Breast epithelium (tissue), 4 donors: ENCODE data around the gene REXO1. TPM values are rescaled to one million over a fixed set of nuclear protein-coding genes. Genes with fewer than 3 reads are reported as not detected.
A peak's percentile ranks its signal among the peaks of the same experiment; 100 is the strongest.
"Not testable (repeated sequence)": the region's sequence is repeated elsewhere in the genome, so short reads cannot be mapped to it uniquely, and the experiment has no call there.

Experiments
- DNase-seq, 2 donors: peaks; one replicate each; pipeline ENCODE4 v3.0.0-alpha.2; 2019; ENCODE audit warnings: low spot score in 2 of 2
- H3K27ac ChIP-seq, 2 donors: fragments of 200-600 bp; sonication (generic) in 1 of 2; one replicate each; pipeline ENCODE4 v1.5.1; 2016 to 2019; ENCODE audit warnings: mild to moderate bottlenecking in 1 of 2
- H3K27me3 ChIP-seq, 2 donors: fragments of 200-600 bp; sonication (generic) in 1 of 2; one replicate each; pipeline versions ENCODE4 v1.5.1 to v1.6.0; 2017 to 2019; ENCODE audit warnings: control low read depth in 1 of 2, mild to moderate bottlenecking in 1 of 2
- H3K36me3 ChIP-seq: fragments of 200-600 bp; one replicate; pipeline ENCODE4 v1.5.1; 2019
- H3K4me1 ChIP-seq, 2 donors: fragments of 200-600 bp; sonication (generic); one replicate each; pipeline ENCODE4 v1.5.1; 2016 to 2019; ENCODE audit warnings: control low read depth in 1 of 2
- H3K4me3 ChIP-seq, 3 donors: fragments of 200-600 bp; sonication (generic); 1 replicate in 2 of 3; 2 replicates in 1 of 3; pipeline ENCODE4 v1.5.1; 2016 to 2019; ENCODE audit warnings: mild to moderate bottlenecking in 3 of 3, moderate library complexity in 2 of 3
- H3K9me3 ChIP-seq, 2 donors: fragments of 200-600 bp; sonication (generic) in 1 of 2; one replicate each; pipeline ENCODE4 v1.5.1; 2016 to 2019; ENCODE audit warnings: control low read depth in 1 of 2
- POLR2A ChIP-seq: fragments of 450-650 bp; IDR thresholded peaks from one replicate; pipeline ENCODE4 v1.6.1; 2016; ENCODE audit warnings: antibody characterized with exemption, mild to moderate bottlenecking, moderate library complexity
- POLR2AphosphoS5 ChIP-seq, 3 donors: sonication (generic); formaldehyde crosslinking; IDR thresholded peaks; one replicate each; pipeline ENCODE4 v1.6.1; 2017; ENCODE audit warnings: antibody characterized with exemption in 3 of 3
- intact Hi-C: fragments of 100-400 bp; cut with DNase I; formaldehyde crosslinking; loops from one replicate; pipeline ENCODE4 v1.15.1; 2023; ENCODE audit warnings: low total_unique reads
- total RNA-seq, 3 donors: library from RNA; depleted of rRNA; stranded (reverse); fragments of >200 nt; gene quantifications; one replicate each; pipeline ENCODE4 v1.1.0, GENCODE V29; 2016
- TF ChIP-seq, protein P1 (sequence below), 3 donors: fragments of 450-650 bp; IDR thresholded peaks; one replicate each; pipeline ENCODE4 v1.5.1; 2016 to 2017; ENCODE audit warnings: antibody characterized with exemption in 3 of 3, mild to moderate bottlenecking in 3 of 3, moderate library complexity in 3 of 3

The REXO1 gene
- total RNA-seq: 10 to 100 TPM; 10.4 to 25.2 (median 19.7) TPM

GRCh38 chr19:1848399-1849131 is at the start of gene REXO1:
Gene REXO1 (minus strand): TSS chr19:1848483. CDS start chr19:1848358, 125 bp downstream.
- Histone ChIP-seq H3K4me3 (peak within 1 kb of the TSS; percentile 99 to 100 (median 100)), H3K27me3 (no peaks in the 10 kb centered on the region), H3K27ac (peak within 1 kb of the TSS; percentile 98 to 99), H3K9me3 (no peaks in the 10 kb centered on the region), H3K36me3 (no peaks in the 10 kb centered on the region), H3K4me1 (peaks cover 21 to 45% of the 10 kb centered on the region in 2 donors)
- peak; percentile 96 to 98 for DNase-seq
- TF ChIP-seq POLR2AphosphoS5 (IDR thresholded peaks at IDR 0.05) (peak; percentile 76 to 89 (median 77)), POLR2A (no peak)
- TF ChIP-seq, protein P1, sequence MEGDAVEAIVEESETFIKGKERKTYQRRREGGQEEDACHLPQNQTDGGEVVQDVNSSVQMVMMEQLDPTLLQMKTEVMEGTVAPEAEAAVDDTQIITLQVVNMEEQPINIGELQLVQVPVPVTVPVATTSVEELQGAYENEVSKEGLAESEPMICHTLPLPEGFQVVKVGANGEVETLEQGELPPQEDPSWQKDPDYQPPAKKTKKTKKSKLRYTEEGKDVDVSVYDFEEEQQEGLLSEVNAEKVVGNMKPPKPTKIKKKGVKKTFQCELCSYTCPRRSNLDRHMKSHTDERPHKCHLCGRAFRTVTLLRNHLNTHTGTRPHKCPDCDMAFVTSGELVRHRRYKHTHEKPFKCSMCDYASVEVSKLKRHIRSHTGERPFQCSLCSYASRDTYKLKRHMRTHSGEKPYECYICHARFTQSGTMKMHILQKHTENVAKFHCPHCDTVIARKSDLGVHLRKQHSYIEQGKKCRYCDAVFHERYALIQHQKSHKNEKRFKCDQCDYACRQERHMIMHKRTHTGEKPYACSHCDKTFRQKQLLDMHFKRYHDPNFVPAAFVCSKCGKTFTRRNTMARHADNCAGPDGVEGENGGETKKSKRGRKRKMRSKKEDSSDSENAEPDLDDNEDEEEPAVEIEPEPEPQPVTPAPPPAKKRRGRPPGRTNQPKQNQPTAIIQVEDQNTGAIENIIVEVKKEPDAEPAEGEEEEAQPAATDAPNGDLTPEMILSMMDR (IDR thresholded peaks at IDR 0.05): peak; percentile 90 to 95 (median 92)
- intact Hi-C loops: no loop called here

DNA sequence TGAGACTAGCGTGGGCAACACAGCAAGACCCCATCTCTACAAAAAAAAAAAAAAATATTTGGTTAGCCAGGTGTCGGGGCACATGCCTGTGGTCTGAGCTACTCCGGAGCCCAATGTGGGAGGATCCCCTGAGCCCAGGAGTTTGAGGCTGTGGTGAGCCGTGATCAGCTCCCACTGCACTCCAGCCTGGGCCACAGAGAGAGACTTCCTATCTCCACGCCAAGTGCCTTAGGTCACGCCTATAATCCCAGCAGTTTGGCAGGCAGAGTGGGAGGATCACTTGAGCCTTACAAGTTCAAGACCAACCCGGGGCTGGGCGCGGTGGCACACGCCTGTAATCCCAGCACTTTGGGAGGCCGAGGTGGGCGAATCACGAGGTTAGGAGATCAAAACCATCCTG is 48.2 kb upstream of the REXO1 start:
- H3K9me3 ChIP-seq: no peaks in the 10 kb centered on the region
- H3K27me3 ChIP-seq: no peaks in the 10 kb centered on the region
- no peaks in the 10 kb centered on the region for H3K4me1 ChIP-seq
- DNase-seq: no peak
- H3K27ac ChIP-seq: peak overlapping the region in 1 of 2 donors; percentile 48
- H3K36me3 ChIP-seq: no peaks in the 10 kb centered on the region
- intact Hi-C loops: loop anchor here (5.0 kb wide), 1 partner anchor 814 kb away; no protein-coding TSS in a partner anchor
- TF ChIP-seq, protein P1 (IDR thresholded peaks at IDR 0.05): no peak
- no peak for TF ChIP-seq POLR2AphosphoS5 (IDR thresholded peaks at IDR 0.05)
- TF ChIP-seq POLR2A: no peak
- no peak overlapping the region for H3K4me3 ChIP-seq

DNA sequence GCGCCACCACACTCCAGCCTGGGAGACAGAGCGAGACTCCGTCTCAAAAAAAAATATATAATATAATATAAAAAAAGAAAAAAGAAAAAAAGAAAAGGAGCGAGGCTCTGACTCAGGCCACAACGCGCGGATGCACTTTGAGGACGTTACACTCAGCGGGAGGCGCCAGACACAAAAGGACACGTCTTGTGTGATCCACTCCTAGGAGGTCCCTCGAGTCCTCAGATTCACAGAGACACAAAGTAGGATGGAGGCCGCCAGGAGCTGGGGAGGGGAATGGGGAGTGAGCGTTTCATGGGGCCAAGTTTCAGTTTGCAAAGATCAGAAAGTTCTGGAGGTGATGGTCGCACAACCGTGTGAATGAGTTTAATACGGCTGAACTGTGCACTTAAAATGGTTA is 45.5 kb upstream of the REXO1 start:
- no peak for TF ChIP-seq POLR2AphosphoS5 (IDR thresholded peaks at IDR 0.05)
- no peak for TF ChIP-seq POLR2A
- TF ChIP-seq, protein P1 (IDR thresholded peaks at IDR 0.05): no peak
- intact Hi-C loops: loop anchor here (5.0 kb wide), 1 partner anchor 384 kb away; no protein-coding TSS in a partner anchor
- H3K4me1 ChIP-seq: no peaks in the 10 kb centered on the region
- H3K9me3 ChIP-seq: no peaks in the 10 kb centered on the region
- H3K27me3 ChIP-seq: no peaks in the 10 kb centered on the region
- no peak for DNase-seq
- H3K27ac ChIP-seq: no peak overlapping the region
- H3K36me3 ChIP-seq: no peaks in the 10 kb centered on the region
- H3K4me3 ChIP-seq: no peak overlapping the region

GRCh38 chr19:1889907-1890306 is 41.6 kb upstream of the REXO1 start:
- H3K27me3 ChIP-seq: no peaks in the 10 kb centered on the region
- H3K4me3 ChIP-seq: no peak overlapping the region
- no peak for TF ChIP-seq POLR2A
- TF ChIP-seq POLR2AphosphoS5 (IDR thresholded peaks at IDR 0.05): no peak
- TF ChIP-seq, protein P1 (IDR thresholded peaks at IDR 0.05): no peak
- no peak for DNase-seq
- no peak overlapping the region for H3K27ac ChIP-seq
- H3K4me1 ChIP-seq: no peaks in the 10 kb centered on the region
- intact Hi-C loops: loop anchor here (5.0 kb wide), 1 partner anchor 387 kb away; no protein-coding TSS in a partner anchor
- no peaks in the 10 kb centered on the region for H3K36me3 ChIP-seq
- no peaks in the 10 kb centered on the region for H3K9me3 ChIP-seq

DNA sequence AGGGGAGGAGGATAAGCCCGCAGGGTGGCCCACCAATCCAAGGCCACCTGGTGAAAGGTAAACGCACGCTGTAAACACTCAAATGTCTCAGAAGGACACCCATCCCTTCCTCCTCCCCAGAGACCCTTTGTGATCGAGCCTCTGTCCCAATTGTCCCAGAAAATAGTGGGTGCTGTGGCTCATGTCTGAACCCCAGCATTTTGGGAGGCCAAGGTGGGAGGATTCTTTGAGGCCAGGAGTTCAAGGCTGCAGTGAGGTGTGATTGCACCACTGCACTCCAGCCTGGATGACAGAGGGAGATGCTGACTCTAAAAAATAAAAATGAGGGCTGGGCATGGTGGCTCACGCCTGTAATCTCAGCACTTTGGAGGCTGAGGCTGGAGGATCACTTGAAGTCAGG is 40.1 kb upstream of the REXO1 start:
- intact Hi-C loops: no loop called here
- no peak overlapping the region for H3K27ac ChIP-seq
- no peaks in the 10 kb centered on the region for H3K27me3 ChIP-seq
- DNase-seq: no peak
- H3K4me3 ChIP-seq: no peak overlapping the region
- TF ChIP-seq POLR2A: no peak
- TF ChIP-seq, protein P1 (IDR thresholded peaks at IDR 0.05): no peak
- no peak for TF ChIP-seq POLR2AphosphoS5 (IDR thresholded peaks at IDR 0.05)
- H3K4me1 ChIP-seq: peaks cover 0 to 10% of the 10 kb centered on the region in 2 donors
- H3K36me3 ChIP-seq: no peaks in the 10 kb centered on the region
- no peaks in the 10 kb centered on the region for H3K9me3 ChIP-seq

DNA sequence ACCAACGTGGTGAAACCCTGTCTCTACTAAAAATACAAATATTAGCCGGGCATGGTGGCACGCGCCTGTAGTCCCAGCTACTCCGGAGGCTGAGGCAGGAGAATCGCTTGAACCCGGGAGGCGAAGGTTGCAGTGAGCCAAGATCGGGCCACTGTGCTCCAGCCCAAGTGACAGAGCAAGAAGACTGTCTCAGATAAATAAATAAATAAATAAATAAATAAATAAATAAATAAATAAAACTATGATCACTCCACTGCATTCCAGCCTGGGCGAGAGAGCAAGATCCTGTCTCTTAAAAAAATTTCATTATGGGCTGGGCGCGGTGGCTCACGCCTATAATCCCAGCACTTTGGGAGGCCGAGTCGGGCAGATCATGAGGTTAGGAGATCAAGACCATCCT is 38.1 kb upstream of the REXO1 start:
- H3K36me3 ChIP-seq, H3K9me3 ChIP-seq, intact Hi-C loops: not testable (repeated sequence)

More for the DNA sequence above, 38.1 kb upstream of the REXO1 start:
- not testable (repeated sequence) for H3K27ac ChIP-seq, H3K27me3 ChIP-seq, H3K4me3 ChIP-seq, DNase-seq
- peaks cover 14 to 27% of the 10 kb centered on the region in 2 donors for H3K4me1 ChIP-seq
